GM19043 (cell line): Measurements from ENCODE around the gene CGREF1.

Experiments used
- ATAC-seq: cut with Tn5 transposase; IDR thresholded peaks from one replicate; pipeline ENCODE4 v1.9.1; 2021; ENCODE audit warnings: low read depth; ENCODE audit not compliant: unreplicated experiment

Gene CGREF1

GRCh38 chr2:27089111-27089954 is 29.6 kb downstream of the CGREF1 start:
- no peak for ATAC-seq

- ATAC-seq, result no peak
Observed at GRCh38 chr2:27088634-27089033, 30.3 kb downstream of the CGREF1 start.

GRCh38 chr2:27087823-27088410 is 31.0 kb downstream of the CGREF1 start:
- no peak for ATAC-seq

- no peak for ATAC-seq
Observed at GRCh38 chr2:27086724-27087593, 32.0 kb downstream of the CGREF1 start, which contains the start of gene KHK. KHK (plus strand) TSS chr2:27086772; CDS start chr2:27087260, 488 bp downstream.

GRCh38 chr2:27086090-27086723 is 32.7 kb downstream of the CGREF1 start:
- peak; percentile 83 for ATAC-seq

GRCh38 chr2:27085673-27086089 is 33.2 kb downstream of the CGREF1 start:
- ATAC-seq, result no peak

- no peak for ATAC-seq
Observed at GRCh38 chr2:27085062-27085672, 33.8 kb downstream of the CGREF1 start.

- no peak for ATAC-seq
Observed at GRCh38 chr2:27084297-27085061, 34.4 kb downstream of the CGREF1 start.

- ATAC-seq, result no peak
Observed at GRCh38 chr2:27083410-27084296, 35.3 kb downstream of the CGREF1 start.

- ATAC-seq, result no peak
Observed at GRCh38 chr2:27082773-27083409, 36.0 kb downstream of the CGREF1 start.

GRCh38 chr2:27081984-27082772 is 36.8 kb downstream of the CGREF1 start:
- no peak for ATAC-seq

GRCh38 chr2:27080603-27080936 is 38.4 kb downstream of the CGREF1 start:
- no peak for ATAC-seq

GRCh38 chr2:27080140-27080469 is 38.8 kb downstream of the CGREF1 start:
- no peak for ATAC-seq

- no peak for ATAC-seq
Observed at GRCh38 chr2:27079233-27080139, 39.4 kb downstream of the CGREF1 start.

- no peak for ATAC-seq
Observed at GRCh38 chr2:27078267-27079194, 40.4 kb downstream of the CGREF1 start, which contains the start of gene EMILIN1. EMILIN1 (plus strand) TSS chr2:27078615; CDS start chr2:27079066, 451 bp downstream.
